ENCODE results near the gene ALMS1.
"Not testable (repeated sequence)": the region's sequence is repeated elsewhere in the genome, so short reads cannot be mapped to it uniquely, and the experiment has no call there.

Gene ALMS1

GRCh38 chr2:73404409-73404808, 18.8 kb downstream of the ALMS1 start:
- no peak for DNase-seq (ENCODE audit: low read depth)

GRCh38 chr2:73406996-73407395, 21.4 kb downstream of the ALMS1 start:
- no peak for DNase-seq (ENCODE audit: low read depth)

- no peak for DNase-seq (ENCODE audit: low read depth)
Measured at GRCh38 chr2:73408198-73408597, 22.6 kb downstream of the ALMS1 start.

GRCh38 chr2:73414696-73415095, 29.1 kb downstream of the ALMS1 start:
- no peak for DNase-seq (ENCODE audit: low read depth)

GRCh38 chr2:73415906-73416305, 30.3 kb downstream of the ALMS1 start:
- no peak for DNase-seq (ENCODE audit: low read depth)

GRCh38 chr2:73418343-73418742, 32.7 kb downstream of the ALMS1 start:
- DNase-seq (ENCODE audit: low read depth): no peak

- DNase-seq (ENCODE audit: low read depth): no peak
Measured at GRCh38 chr2:73423913-73424312, 38.3 kb downstream of the ALMS1 start.

GRCh38 chr2:73426176-73426575, 40.5 kb downstream of the ALMS1 start:
- DNase-seq (ENCODE audit: low read depth): no peak

- DNase-seq (ENCODE audit: low read depth): no peak
Measured at GRCh38 chr2:73436019-73436418, 50.4 kb downstream of the ALMS1 start.

GRCh38 chr2:73444202-73444601, 58.6 kb downstream of the ALMS1 start:
- DNase-seq (ENCODE audit: low read depth): no peak

GRCh38 chr2:73448856-73449255, 63.2 kb downstream of the ALMS1 start:
- DNase-seq (ENCODE audit: low read depth): no peak

- no peak for DNase-seq (ENCODE audit: low read depth)
Measured at GRCh38 chr2:73449404-73449803, 63.8 kb downstream of the ALMS1 start.

- DNase-seq (ENCODE audit: low read depth): no peak
Measured at GRCh38 chr2:73451263-73451972, 65.8 kb downstream of the ALMS1 start.

GRCh38 chr2:73457982-73458381, 72.3 kb downstream of the ALMS1 start:
- no peak for DNase-seq (ENCODE audit: low read depth)

- DNase-seq (ENCODE audit: low read depth): not testable (repeated sequence)
Measured at GRCh38 chr2:73462388-73462787, 76.8 kb downstream of the ALMS1 start.

GRCh38 chr2:73468376-73468775, 82.7 kb downstream of the ALMS1 start:
- DNase-seq (ENCODE audit: low read depth): no peak

- not testable (repeated sequence) for DNase-seq (ENCODE audit: low read depth)
Measured at GRCh38 chr2:73483874-73484273, 98.2 kb downstream of the ALMS1 start.

- DNase-seq (ENCODE audit: low read depth): no peak
Measured at GRCh38 chr2:73487112-73487657, 101.5 kb downstream of the ALMS1 start.

GRCh38 chr2:73488079-73488478, 102.4 kb downstream of the ALMS1 start:
- no peak for DNase-seq (ENCODE audit: low read depth)

- DNase-seq (ENCODE audit: low read depth): no peak
Measured at GRCh38 chr2:73489053-73489452, 103.4 kb downstream of the ALMS1 start.

- DNase-seq (ENCODE audit: low read depth): no peak
Measured at GRCh38 chr2:73494031-73494430, 108.4 kb downstream of the ALMS1 start.

- DNase-seq (ENCODE audit: low read depth): no peak
Measured at GRCh38 chr2:73503992-73504570, 118.4 kb downstream of the ALMS1 start.

- DNase-seq (ENCODE audit: low read depth): not testable (repeated sequence)
Measured at GRCh38 chr2:73504850-73505249, 119.2 kb downstream of the ALMS1 start.

GRCh38 chr2:73510470-73510869, 124.8 kb downstream of the ALMS1 start:
- DNase-seq (ENCODE audit: low read depth): not testable (repeated sequence)
